Posterior vena cava (tissue), 2 donors: ENCODE data around the gene GADD45GIP1. TPM values are rescaled to one million over a fixed set of nuclear protein-coding genes. Genes with fewer than 3 reads are reported as not detected.
A peak's percentile ranks its signal among the peaks of the same experiment; 100 is the strongest.
"Not testable (repeated sequence)": the region's sequence is repeated elsewhere in the genome, so short reads cannot be mapped to it uniquely, and the experiment has no call there.

ENCODE experiments used
- DNase-seq: peaks from one replicate; pipeline ENCODE4 v3.0.0-alpha.2; 2020; ENCODE audit warnings: low spot score
- intact Hi-C, 2 donors: fragments of 100-400 bp; cut with DNase I; formaldehyde crosslinking; loops; one replicate each; pipeline versions ENCODE4 v1.14.1 to v1.14.2; 2022 to 2023
- microRNA-seq, 2 donors: library from miRNA; unstranded; fragments of <30 nt; microRNA quantifications; one replicate each; pipeline ENCODE4 v1.2.0, GENCODE V29; 2020 to 2021; ENCODE audit warnings: borderline microRNAs expressed in 2 of 2
- total RNA-seq, 2 donors: library from RNA; stranded (reverse); fragmentation: NEBNext Ultra II Directional; extraction: Animal tissue kit (Norgen Biotek cat#: 25700); gene quantifications; one replicate each; pipeline ENCODE4 v1.2.1, GENCODE V29; 2021
- donor health status: DM: yes; HTN: yes; CAD: no.
- donor health status: DM: yes; HTN: yes; CAD: no.

Gene GADD45GIP1
- total RNA-seq, 2 donors from 2014 or later: 18.1 to 20.7 TPM

DNA sequence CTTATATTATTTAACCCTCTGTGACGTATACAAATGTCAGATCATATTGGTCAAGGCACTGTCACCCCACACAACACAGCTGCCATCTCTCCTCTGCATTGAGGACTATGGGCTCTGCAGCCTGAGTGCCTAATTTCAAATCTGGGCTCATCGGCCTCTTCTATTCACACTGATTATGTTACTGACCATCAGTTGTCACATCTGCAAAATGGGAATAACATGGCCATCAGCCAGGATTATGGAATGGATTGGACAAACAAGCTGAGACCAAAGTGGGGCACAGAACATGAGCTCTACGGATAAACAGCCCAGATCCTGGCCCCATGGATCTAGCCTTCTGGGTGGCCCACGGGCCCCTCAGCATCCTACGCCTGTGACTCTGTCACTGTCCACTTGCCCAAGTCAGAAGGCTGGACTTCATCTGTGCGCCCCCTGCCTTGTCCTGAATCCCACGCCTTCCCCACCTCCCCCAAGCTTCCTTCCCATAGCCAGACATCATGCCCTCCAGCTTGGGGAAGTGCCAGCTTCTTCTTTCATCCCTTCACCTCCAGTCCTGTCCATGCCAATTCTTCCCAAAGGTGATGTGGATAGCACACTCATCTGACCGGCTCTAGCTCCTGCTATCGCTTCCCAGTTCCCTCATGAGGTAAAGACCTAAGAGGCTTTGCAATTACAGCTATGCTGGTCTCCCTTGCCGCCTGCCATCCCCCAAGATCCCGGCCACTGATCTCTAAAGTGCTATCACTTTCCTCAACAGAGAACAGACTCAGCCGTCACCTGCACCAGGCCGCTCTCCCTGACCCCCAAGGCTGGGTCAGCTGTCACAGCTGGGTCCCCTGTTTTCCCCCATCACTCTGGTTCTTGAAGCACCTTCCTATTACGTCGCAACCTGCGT lies 24.4 kb downstream of the GADD45GIP1 start:
- intact Hi-C loops: loop anchor here in 1 of 2 donors (1.0 kb wide), 1 partner anchor 43 kb away; no protein-coding TSS in a partner anchor
- no peak for DNase-seq

DNA sequence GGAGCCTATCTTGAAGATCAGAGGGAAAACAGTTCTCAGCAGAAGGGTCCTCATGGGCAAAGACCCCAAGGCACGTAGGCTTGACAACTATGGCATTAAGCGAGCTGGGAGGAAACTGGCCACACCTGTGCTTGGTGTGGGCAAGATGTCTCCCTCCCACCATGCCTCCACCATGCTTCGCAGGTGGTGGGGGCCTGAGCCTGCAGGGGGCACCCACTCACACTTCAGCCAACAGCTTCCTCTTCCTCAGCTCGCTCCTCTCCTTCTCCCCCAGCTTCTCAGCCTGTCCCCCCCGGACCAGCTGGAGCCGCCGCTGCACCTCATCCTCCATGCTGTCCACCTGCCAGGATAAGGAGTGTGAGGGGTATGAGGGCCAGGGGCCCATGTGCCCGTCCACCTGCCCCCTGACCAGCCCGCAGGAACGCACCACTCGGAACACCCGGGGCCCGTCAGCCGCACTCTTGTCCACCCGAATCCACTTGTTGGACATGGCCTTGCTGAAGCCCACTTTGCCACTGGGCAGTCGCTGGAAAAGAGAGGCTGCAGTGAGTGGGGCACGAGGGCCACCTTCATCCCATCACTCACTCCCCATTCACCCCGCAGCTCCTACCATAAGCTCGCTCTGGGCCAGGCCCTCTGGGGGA lies 26.9 kb downstream of the GADD45GIP1 start:
- DNase-seq: no peak
- intact Hi-C loops: no loop called here

DNA sequence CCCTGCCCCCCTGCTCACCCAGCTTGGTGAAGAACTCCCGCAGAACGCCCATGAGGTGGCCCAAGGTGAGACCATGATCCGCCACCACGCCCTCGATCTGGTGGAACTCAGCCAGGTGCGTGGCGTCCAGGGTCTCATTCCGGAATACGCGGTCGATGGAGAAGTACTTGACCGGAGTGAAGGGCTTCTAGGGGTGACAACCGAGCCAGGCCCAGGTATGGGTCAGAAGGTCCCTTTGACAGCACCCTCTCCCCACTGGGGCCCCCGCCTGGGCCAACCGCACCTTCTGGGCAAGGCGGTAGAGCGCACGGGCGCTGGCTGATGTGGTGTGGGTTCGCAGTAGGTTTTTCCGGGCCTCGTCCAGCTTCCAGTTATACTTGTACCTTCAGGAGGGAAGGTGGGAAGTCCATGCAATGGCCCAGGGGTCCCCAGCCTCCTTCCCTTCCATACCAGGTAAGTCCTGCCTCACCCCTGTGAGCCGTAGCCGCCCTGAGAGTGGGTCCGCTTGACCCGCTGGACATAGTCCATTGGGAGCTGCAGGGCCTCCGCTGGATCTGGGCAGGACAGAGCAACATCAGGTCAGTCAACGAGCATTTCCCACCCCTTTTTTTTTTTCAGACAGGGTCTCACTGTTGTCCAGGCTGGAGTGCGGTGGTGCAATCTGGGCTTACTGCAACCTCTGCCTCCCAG lies 32.3 kb downstream of the GADD45GIP1 start:
- no peak for DNase-seq
- intact Hi-C loops: no loop called here

DNA sequence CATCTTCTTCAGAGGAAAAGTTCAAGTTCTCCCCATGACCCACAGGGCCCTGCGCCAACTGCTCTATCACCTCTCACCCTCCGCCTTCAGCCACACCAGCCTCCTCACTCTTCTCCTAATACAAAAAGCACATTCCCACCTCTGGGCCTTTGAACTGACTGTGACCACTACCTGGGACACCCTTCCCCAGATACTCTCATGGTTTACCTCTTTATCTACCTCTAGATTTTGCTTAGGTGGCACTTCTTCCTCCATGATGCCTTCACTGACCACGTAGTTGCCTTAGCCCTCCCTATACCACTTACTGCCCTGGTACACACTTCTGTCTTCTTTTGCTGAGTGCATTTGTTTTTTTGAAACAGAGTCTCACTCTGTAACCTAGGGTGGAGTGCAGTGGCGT lies 34.1 kb downstream of the GADD45GIP1 start:
- DNase-seq: no peak
- intact Hi-C loops: no loop called here

DNA sequence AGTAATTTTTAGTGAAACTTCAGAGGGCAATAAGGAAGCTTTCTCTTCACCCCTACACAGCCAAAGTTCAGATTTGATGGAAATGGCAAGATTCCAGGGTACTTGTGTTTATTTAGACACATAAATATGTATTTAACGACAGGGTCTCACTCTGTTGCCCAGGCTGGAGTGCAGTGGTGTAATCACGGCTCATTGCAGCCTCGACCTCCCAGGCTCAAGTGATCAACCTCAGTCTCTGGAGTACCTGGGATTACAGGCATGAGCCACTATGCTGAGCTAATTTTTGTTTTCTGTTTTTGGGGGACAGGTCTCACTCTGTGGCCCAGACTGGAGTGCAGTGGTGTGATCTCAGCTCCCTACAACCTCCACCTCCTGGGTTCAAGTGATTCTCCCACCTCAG lies 36.0 kb downstream of the GADD45GIP1 start:
- no peak for DNase-seq
- intact Hi-C loops: no loop called here

DNA sequence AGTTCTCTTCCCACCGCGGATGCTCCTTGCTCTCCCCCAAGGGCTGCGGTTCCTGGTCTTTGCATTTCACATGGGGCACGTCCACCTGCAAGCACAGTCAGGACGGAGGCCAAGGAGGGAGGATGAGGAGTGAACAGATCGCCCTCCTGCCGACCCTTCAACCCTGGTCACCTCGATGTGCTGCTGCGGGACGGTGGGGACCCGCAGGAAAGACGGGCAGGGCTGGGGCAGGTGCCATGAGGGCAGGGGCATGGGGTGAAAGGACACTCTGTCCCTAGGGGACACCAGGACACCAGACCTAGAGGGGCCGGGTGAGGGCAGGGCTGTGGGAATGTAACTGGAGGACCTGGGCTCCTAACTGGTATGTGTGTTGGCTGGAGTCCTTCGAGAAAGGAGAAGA lies 38.8 kb downstream of the GADD45GIP1 start:
- no peak for DNase-seq

DNA sequence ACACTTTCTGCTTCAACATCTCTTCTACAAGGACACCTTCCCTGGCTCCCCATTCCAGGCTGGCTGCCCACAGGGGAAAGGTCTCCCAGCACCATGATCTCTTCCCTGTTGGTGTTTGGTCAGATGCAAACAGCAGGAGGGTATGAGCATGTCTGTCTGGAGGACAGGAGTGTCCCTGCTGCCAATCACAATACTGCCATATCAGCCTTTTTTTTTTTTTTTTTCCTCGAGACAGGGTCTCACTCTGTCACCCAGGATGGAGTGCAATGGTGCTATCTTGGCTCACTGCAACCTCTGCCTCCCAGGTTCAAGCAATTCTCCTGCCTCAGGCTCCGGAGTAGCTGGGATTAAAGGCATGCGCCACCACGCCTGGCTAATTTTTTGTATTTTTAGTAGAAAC lies 41.2 kb downstream of the GADD45GIP1 start:
- intact Hi-C loops, DNase-seq: not testable (repeated sequence)

More for the DNA sequence above, 38.8 kb downstream of the GADD45GIP1 start:
- intact Hi-C loops: no loop called here

DNA sequence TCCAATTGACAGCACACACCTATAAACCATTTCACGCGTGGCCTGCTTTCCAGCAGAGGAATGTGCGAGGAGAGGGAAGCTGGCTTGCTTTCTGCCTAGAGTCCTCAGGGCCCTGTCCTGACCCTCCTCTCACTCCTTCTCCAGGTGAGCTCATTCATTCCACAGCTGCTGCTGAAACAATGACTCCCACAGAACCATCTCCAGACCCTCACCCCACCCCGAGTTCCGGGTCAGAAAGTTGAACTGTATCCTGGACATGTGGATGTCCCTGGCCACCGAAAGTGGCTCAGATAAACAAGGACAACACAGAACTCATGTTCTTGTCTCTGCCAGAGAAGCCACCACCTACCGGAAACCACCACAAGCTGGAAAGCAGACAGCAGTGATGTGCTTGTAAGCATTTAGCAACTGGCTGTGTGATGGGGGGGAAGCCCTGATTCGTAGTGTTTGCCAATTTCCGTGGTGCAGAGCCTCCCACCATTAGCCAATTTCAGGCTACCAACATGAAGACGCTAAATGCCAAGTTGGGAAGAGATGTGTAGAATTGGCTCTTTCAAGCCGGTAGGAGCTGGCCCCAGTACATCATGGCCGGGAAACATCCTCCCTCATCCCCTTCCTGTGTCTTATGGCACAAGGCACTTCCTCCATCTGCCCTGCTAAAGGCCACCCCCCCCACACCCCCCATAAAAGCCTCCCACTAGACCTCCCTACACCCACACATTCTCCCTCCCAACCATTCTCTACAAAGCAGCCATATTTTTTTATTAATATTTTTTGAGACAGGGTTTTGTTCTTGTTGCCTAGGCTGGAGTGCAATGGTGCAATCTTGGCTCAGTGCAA lies 43.0 kb downstream of the GADD45GIP1 start:
- intact Hi-C loops: no loop called here
- DNase-seq: no peak

DNA sequence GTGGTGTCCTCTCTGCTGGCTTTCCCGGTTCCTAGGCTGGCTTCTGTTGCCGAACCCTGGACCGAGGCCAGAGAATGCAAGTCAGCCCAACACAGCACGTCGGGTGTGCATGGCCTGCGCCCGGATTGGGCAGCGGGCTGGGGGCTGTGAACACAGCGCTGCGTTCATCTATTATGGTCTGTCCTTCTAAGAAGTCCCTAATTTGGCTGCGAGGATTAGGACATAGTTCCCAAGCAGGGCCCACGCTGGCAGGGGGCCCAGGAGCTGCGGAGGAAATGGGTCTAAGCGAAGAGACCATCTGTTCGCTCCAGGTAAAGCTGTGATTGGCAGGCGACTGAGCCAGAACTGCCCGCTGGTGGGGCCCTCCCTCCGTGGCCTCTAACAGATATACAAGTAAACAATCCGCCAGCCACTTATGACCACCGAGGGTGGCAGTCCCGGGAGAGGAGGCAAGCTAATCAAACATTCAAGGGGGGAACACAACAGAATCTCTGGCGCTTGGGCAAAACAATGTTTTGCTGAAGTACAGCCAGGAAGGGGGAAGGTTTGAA lies 43.9 kb downstream of the GADD45GIP1 start:
- DNase-seq: peak; percentile 92

DNA sequence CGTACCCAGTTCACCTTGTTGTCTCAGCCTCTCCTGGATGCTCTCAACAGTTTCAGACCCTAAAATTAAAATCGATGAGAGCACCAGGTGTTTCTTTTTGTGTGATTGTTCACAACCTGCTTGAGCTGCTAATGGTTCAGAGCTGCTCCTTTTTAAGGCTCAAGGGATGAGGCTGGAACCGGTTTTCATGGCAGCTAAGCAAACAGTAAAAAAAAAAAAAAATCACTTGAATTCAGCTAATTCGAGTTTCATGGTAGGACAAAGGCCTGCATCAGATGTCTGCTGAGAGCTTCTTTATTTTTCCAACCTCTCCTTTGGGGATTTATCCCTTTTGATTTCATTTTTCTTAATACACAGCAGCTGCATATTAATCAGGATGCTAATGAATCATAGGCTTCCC lies 44.5 kb downstream of the GADD45GIP1 start:
- no peak for DNase-seq
- intact Hi-C loops: no loop called here

More for the DNA sequence above, 43.9 kb downstream of the GADD45GIP1 start:
- intact Hi-C loops: no loop called here

DNA sequence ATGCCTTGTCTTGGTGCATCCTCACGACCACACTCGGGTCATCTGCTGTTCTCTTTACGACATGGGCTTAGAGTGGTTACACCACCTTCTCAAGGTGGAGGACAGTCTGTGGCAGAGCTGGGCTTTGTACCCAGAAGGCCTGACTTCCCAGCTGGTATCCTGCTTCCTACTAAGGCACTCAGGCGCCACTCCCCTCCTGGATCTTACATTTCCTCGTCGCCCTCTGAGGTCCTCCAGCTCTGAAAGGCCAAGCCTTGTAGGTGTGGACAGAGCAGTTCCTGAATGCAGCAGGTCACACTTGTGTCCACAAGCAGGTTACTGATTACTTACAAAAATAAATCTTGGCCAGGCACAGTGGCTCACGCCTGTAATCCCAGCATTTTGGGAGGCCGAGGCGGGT lies 49.9 kb downstream of the GADD45GIP1 start:
- DNase-seq: no peak
- intact Hi-C loops: no loop called here

Small RNAs within 50 kb of the gene (microRNA-seq; reads per million reads assigned to microRNA genes)
- gene MIR5695 (0.26 to 0.32 reads per million in 2 donors), gene MIR6515 (0.26 to 1.6 reads per million in 2 donors)

Other genes starting within 250 kb of the GADD45GIP1 start
- 10 to 100 TPM; 57.5 to 59.2 TPM for gene TNPO2, start 233.3 kb downstream of the GADD45GIP1 start, total RNA-seq
- gene TRIR, start 222.5 kb downstream of the GADD45GIP1 start, total RNA-seq: 100 to 1,000 TPM; 109 to 121 TPM
- gene GET3, start 219.7 kb downstream of the GADD45GIP1 start, total RNA-seq: 10 to 100 TPM; 41.2 to 42.6 TPM
- gene BEST2, start 205.4 kb downstream of the GADD45GIP1 start, total RNA-seq: not detected
- 10 to 100 TPM; 20.2 to 21.7 TPM for gene HOOK2, start 181.7 kb downstream of the GADD45GIP1 start, total RNA-seq
- 100 to 1,000 TPM; 193 to 418 TPM for gene JUNB, start 165.7 kb downstream of the GADD45GIP1 start, total RNA-seq
- 100 to 1,000 TPM; 126 to 130 TPM for gene PRDX2, start 155.4 kb downstream of the GADD45GIP1 start, total RNA-seq
- 1 to 10 TPM in 1 of 2 donors, under 1 TPM in 1; 1.00 to 1.6 TPM for gene THSD8, start 155.2 kb downstream of the GADD45GIP1 start, total RNA-seq
- 1 to 10 TPM; 4.3 to 5.1 TPM for gene RNASEH2A, start 150.6 kb downstream of the GADD45GIP1 start, total RNA-seq
- not detected for gene RTBDN, start 122.6 kb downstream of the GADD45GIP1 start, total RNA-seq
- under 1 TPM in 1 of 2 donors, not detected in 1; 0.37 TPM for gene MAST1, start 118.7 kb downstream of the GADD45GIP1 start, total RNA-seq
- gene DNASE2, start 75.8 kb downstream of the GADD45GIP1 start, total RNA-seq: 10 to 100 TPM; 20.2 to 31.8 TPM
- under 1 TPM in 1 of 2 donors, not detected in 1; 0.33 TPM for gene KLF1, start 70.0 kb downstream of the GADD45GIP1 start, total RNA-seq
- 10 to 100 TPM in 1 of 2 donors, 1 to 10 TPM in 1; 8.5 to 14.6 TPM for gene GCDH, start 66.1 kb downstream of the GADD45GIP1 start, total RNA-seq
- not detected for gene SYCE2, start 37.9 kb downstream of the GADD45GIP1 start, total RNA-seq
- 10 to 100 TPM; 30.8 to 31.1 TPM for gene FARSA, start 23.5 kb downstream of the GADD45GIP1 start, total RNA-seq
- gene CALR, start 18.6 kb downstream of the GADD45GIP1 start, total RNA-seq: 100 to 1,000 TPM; 629 to 855 TPM
- 100 to 1,000 TPM in 1 of 2 donors, 10 to 100 TPM in 1; 90.9 to 124 TPM for gene RAD23A, start 11.4 kb downstream of the GADD45GIP1 start, total RNA-seq
- not detected for gene DAND5, start 12.4 kb upstream of the GADD45GIP1 start, total RNA-seq
- 100 to 1,000 TPM; 242 to 327 TPM for gene NFIX, start 38.3 kb upstream of the GADD45GIP1 start, total RNA-seq
- gene LYL1, start 145.6 kb upstream of the GADD45GIP1 start, total RNA-seq: 10 to 100 TPM in 1 of 2 donors, 1 to 10 TPM in 1; 9.8 to 13.0 TPM
- 10 to 100 TPM; 21.9 to 24.1 TPM for gene TRMT1, start 159.5 kb upstream of the GADD45GIP1 start, total RNA-seq
- 10 to 100 TPM; 37.6 to 39.7 TPM for gene NACC1, start 161.0 kb upstream of the GADD45GIP1 start, total RNA-seq
- 10 to 100 TPM; 31.4 to 39.0 TPM for gene STX10, start 193.2 kb upstream of the GADD45GIP1 start, total RNA-seq
- 100 to 1,000 TPM in 1 of 2 donors, 10 to 100 TPM in 1; 73.1 to 130 TPM for gene IER2, start 193.2 kb upstream of the GADD45GIP1 start, total RNA-seq